Erythroblast (primary cell): ENCODE data around the gene REEP6.
"Not testable (repeated sequence)": the region's sequence is repeated elsewhere in the genome, so short reads cannot be mapped to it uniquely, and the experiment has no call there.

ENCODE experiments used
- DNase-seq, 2 experiments: peaks; one replicate each; lab custom pipeline; 2025; lab: John Stamatoyannopoulos, UW
- GATA1 ChIP-seq: IDR thresholded peaks from 2 replicates; pipeline ENCODE4 v1.6.1; 2011; ENCODE audit warnings: low read depth, mild to moderate bottlenecking, control low read depth, low read length, moderate library complexity
- POLR2A ChIP-seq: IDR thresholded peaks from 2 replicates; pipeline ENCODE4 v1.6.1; 2011; ENCODE audit warnings: mild to moderate bottlenecking, low read length

Gene REEP6

GRCh38 chr19:1527650-1528309, 36.8 kb downstream of the REEP6 start:
- TF ChIP-seq POLR2A (no peak), GATA1 (no peak)
- DNase-seq: no peak

DNA sequence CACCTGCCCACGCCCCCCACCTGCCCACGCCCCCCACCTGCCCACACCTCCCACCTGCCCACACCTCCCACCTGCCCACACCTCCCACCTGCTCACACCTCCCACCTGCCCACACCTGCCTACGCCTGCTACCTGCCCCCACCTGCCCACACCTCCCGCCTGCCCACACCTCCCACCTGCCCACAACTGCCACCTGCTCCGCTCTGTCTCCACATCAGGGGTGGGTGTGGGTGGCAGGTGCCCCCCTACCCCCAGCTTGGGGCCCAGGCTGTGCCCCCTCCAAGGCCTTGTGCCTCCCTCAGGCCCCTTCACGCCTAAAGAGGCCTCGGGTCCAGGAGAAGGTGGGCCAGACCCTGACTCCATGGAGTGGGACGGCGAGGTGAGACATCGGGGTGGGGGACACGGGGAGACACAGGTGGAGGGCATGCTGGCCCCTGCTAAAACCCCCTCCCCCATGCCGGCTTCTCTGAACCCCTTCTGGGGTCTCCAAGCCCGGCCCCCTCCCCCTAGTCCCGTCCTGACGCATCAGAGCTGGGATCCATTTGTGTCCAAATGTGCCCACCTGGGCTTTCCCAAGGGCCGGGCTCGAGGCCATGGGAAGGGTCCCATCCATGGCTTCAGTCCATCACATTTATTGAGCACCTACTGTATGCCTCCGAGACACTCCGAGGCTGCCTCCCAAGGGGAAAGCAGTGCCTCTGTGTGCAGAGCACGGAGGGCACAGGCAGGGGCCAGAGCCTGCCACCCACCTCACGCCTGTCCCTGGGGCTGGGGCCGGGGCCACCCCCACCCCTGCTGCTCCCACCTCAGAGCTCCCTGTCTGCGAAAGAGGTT, 37.8 kb downstream of the REEP6 start:
- TF ChIP-seq POLR2A (no peak), GATA1 (no peak)

GRCh38 chr19:1529430-1529816, 38.4 kb downstream of the REEP6 start:
- no peak for TF ChIP-seq GATA1
- TF ChIP-seq POLR2A: no peak
- DNase-seq: no peak

More for the DNA sequence above, 37.8 kb downstream of the REEP6 start:
- DNase-seq: no peak

- not testable (repeated sequence) for DNase-seq
Measured at GRCh38 chr19:1530856-1531255, 39.9 kb downstream of the REEP6 start.

DNA sequence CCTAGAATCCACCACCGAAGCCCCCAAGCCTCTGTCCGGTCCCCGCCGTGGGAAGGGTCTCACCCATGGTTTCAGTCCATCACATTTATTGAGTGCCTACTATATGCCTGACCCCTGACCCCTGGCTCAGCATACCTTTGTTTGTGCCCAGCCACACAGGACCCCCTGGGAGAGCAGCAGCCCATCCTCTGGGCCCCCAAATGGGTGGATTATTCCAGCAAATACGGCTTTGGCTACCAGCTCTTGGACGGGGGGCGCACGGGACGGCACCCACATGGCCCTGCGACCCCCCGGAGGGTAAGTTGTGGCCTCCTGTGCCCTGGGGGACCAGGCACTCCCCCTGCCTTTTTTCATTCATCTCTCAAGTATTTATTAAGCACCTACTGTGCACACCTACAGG, 40.6 kb downstream of the REEP6 start:
- no peak for DNase-seq
- TF ChIP-seq POLR2A (no peak), GATA1 (no peak)

- no peak for DNase-seq
- TF ChIP-seq POLR2A: no peak
Measured at GRCh38 chr19:1532003-1532402, 41.0 kb downstream of the REEP6 start.

DNA sequence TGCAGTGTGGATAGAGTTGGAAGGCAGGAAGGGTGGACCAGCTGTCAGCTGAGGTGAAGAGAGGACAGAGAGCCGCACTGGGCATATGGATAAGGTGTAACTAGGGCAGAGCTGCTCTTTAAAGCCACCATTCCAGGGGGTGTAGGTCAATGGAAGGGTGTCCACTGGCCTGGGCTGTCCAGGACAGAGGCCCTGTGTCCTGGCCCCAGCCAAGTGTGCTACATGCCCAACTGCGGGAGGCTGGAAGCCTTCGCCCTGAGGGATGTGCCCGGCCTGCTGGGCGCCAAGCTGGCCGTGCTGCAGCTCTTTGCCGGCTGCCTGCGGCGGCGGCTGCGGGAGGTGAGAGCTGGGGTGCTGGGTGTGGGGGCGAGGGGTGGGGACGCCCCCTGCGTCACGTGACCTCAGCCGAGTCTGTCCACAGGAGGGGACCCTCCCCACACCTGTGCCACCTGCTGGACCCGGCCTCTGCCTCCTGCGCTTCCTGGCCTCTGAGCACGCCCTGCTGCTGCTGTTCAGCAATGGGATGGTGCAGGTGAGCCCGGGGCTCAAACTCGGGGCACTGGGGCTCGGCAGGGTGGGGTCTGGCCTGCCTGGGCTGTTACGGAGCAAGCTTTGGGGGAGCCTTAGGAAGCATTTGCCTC, 42.6 kb downstream of the REEP6 start:
- TF ChIP-seq GATA1: no peak
- TF ChIP-seq POLR2A: no peak
- DNase-seq: no peak

DNA sequence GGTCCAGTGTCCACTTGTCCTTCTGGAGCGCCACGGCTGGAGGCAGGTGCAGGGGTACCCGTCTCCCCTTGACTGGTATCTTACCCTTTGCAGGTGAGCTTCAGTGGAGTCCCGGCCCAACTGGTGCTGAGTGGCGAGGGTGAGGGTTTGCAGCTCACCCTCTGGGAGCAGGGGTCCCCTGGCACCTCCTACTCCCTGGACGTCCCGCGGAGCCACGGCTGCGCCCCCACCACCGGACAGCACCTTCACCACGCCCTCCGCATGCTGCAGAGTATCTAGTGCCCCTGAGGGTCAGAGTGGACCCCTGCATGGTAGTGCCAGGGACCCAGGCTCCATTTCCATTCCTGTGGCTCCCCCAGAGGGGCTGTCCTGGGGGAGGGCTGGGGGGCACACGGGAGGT, 44.0 kb downstream of the REEP6 start:
- no peak for DNase-seq
- TF ChIP-seq POLR2A: no peak
- no peak for TF ChIP-seq GATA1

GRCh38 chr19:1535699-1536098, 44.7 kb downstream of the REEP6 start:
- not testable (repeated sequence) for DNase-seq

- no peak for DNase-seq
- TF ChIP-seq GATA1: no peak
- no peak for TF ChIP-seq POLR2A
Measured at GRCh38 chr19:1538978-1539377, 48.0 kb downstream of the REEP6 start.

GRCh38 chr19:1539749-1540148, 48.8 kb downstream of the REEP6 start:
- not testable (repeated sequence) for DNase-seq

GRCh38 chr19:1540365-1540925, 49.5 kb downstream of the REEP6 start:
- TF ChIP-seq POLR2A (no peak), GATA1 (no peak)
- no peak for DNase-seq
